Measurements from ENCODE around the gene INPP5D.
"Not testable (repeated sequence)": the region's sequence is repeated elsewhere in the genome, so short reads cannot be mapped to it uniquely, and the experiment has no call there.

The INPP5D gene

DNA sequence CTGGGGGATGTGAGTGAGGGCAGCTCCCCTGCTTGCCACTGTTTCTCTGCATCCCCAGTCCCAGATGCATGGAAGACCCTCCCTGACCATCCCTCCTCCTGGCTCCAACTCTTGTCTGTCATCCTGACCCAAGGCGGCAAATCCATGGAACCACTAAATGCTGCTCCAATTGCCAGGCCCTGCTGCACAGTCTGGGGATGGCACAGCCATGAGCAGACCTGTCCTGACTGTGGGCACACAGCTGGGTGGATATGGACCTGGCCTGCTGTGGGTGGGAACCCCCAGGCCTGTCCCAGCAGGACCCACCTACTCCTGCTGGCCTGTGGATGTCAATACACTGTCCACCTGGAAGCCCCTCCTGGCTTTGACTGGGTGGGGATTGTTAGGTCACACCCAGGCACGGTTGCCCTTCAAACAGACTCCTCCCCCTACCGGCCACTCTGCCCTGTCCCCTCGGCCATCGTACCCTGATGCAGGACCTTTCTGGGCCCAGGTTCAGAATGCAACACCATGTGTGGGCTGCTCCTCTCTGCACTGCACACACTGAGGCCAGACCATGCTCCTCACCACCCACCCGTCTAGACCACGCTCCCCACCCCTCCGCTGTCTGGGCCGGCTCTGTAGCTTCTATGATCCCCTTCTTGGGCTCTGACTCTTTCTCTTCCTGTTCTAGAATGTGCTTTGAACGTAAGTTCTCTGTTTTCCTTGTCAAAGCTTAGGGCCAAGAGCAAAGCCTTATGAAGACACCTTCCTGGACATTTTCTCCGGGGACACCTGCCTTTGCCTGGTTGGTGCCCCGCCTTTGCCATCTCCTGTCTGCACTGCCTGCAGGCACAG is 57.9 kb downstream of the INPP5D start:
- DNase-seq (ENCODE audit: low spot score), result no peak

DNA sequence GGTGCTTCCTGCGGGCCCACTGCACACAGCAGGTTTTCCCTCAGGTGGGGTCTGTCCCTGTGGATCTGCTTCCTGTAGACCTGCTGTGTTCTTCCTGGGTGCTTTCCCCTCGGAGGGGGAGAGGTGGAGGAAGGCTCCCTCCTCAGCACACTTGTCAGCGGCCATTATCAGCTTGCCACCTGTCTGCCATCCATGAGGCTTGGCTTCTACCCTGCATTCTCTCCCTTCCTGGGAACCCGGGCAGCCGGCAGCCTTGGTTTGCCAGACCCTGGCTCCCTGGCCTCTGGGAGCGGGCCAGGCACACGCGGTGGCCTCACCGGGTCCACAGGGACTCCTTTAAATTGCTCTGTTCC is 58.5 kb downstream of the INPP5D start:
- no peak for DNase-seq (ENCODE audit: low spot score)

GRCh38 chr2:233119123-233119522 is 59.0 kb downstream of the INPP5D start:
- no peak for DNase-seq (ENCODE audit: low spot score)

DNA sequence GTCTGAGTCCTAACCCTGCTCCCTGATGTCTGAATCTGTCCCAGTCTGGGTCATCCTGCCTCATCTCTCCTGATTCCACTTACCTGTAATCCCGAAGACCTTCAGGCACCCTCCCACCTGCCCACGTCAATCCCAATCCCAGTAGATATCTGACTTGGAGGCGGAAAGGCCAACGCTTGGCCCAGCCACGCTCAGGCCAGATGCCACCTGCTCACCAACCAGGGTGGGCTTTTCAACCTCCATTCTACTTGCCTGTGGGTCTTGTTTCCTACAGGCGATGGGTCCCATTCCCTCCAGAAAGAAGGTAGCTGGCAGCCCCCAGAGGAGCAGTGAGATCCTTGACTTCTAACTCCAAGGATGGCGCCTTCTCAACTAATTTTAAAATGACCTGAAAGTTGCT is 59.7 kb downstream of the INPP5D start:
- no peak for DNase-seq (ENCODE audit: low spot score)

DNA sequence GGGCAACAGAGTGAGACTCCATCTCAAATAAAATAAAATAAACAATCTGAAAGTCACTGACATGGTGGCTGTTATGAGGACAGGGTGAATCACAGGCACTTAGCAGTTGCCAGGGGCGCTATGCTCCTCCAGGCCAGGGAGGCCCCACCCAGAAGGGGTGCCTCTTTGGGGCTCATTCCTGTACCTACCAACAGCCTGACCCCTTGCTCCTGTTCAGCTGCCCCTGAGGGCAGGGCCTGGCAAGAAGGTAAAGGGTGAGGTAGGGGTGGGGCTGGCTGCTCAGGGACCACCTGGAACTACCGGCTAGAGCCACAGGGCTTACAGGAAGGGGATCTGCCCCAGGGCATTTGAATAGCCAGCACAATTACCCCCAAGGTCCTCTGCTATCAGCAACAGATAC is 60.3 kb downstream of the INPP5D start:
- no peak for DNase-seq (ENCODE audit: low spot score)

DNA sequence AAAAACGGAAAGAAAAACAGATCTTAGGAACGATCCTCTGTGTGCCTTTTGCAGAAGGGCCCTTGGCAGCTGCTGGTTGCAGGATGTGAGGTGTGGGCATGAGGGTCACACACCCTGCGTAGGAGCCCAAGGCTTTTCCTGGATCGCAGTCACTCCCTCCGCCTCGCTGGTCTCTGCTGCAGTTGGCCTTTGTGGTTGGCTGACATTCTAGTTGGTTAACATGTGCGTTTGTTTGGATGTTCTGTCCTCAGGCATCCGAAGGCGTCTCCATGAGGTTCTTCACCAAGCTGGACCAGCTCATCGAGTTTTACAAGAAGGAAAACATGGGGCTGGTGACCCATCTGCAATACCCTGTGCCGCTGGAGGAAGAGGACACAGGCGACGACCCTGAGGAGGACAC is 61.7 kb downstream of the INPP5D start:
- no peak for DNase-seq (ENCODE audit: low spot score)

DNA sequence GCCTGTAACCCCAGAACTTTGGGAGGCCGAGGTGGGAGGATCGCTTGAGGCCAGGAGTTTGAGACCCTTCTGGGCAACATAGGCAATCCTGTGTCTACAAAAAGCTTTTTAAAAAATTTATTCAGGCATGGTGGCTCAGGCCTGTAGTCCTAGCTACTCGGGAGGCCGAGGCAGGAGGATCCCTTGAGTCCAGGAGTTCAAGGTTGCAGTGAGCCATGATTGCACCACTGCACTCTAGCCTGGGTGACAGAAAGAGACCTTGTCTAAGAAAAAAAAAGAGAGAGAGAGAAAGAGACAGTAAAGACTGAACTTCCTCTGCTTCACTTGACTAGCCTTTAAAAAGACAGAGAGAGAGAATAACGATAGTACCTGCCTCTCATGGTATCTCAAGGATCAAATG is 62.4 kb downstream of the INPP5D start:
- DNase-seq (ENCODE audit: low spot score), result no peak

- DNase-seq (ENCODE audit: low spot score), result not testable (repeated sequence)
Observed at GRCh38 chr2:233123576-233123975, 63.4 kb downstream of the INPP5D start.

GRCh38 chr2:233124421-233125080 is 64.4 kb downstream of the INPP5D start:
- DNase-seq (ENCODE audit: low spot score), result no peak

- DNase-seq (ENCODE audit: low spot score), result no peak
Observed at GRCh38 chr2:233125455-233126065, 65.4 kb downstream of the INPP5D start.

GRCh38 chr2:233129351-233129978 is 69.3 kb downstream of the INPP5D start:
- no peak for DNase-seq (ENCODE audit: low spot score)

DNA sequence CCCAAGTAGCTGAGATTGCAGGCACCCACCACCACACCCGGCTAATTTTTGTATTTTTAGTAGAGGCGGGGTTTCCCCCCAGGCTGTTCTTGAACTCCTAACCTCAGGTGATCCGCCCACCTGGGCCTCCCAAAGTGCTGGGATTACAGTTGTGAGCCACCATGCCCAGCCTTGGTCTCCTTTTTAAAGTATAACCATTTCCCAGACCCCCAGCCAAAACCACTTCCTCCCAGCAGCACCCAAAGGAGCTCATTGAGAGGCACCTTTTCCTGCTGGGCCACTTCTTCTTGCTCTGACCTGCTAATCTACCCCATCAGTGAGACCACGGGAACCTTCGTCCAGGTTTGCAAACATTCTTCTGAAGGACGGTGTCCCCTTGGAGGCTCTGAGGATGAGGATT is 69.9 kb downstream of the INPP5D start:
- DNase-seq (ENCODE audit: low spot score), result no peak

DNA sequence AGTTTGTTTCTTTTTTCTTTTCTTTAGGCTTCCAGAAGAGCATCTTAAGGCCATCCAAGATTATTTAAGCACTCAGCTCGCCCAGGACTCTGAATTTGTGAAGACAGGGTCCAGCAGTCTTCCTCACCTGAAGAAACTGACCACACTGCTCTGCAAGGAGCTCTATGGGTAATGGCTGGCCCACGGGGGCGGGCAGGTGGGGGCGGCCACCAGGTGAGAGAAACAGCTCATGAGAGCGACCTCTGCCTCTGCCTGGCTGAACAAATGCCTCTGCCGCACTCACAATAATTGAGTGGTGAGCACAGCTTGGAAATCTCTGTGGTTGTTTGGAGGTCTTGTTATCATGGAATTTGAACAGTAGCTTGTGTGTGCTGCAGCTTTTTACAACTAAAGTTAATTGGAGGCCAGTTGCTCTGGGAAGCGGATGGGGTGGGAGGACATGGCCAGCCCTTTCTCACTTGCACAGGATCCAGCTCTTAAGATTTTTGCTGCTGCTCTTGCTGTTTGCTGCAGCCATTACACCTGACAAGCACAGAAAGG is 70.4 kb downstream of the INPP5D start:
- no peak for DNase-seq (ENCODE audit: low spot score)

DNA sequence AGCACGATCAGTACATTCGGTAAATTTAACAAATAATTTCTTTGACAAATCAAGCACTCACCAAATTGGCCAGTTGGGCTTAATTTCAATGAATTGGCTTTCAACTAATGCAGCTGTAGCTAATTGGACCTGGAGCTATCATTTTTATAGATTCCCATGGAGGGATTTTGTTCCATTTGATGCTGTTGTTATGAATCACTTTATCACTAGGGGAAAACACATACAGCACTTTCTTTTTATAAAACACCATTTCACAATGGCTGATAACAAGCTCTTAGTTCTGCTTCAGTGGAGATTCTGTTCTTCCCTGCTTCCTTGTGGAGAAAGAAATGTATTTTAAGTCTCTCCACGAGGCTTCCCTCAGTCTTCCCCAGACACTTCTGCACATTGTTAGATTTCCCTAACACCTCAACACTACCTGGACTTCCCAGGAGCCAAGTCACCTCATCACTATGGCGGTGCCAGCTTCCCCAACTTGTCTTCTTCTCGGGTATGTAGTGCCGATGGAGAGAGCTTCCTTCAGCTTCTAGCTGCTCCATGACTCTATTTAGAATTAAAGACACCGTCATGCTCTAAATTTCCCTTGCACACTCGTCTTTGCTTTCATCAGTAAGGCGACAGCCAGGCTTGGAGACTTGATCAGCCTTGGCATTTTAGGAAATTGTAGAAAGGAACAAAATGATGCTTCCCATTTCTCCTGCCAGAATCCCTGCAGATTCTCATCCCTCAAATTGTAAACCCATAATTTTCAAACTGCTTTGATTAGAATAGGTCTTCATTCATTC is 72.0 kb downstream of the INPP5D start:
- DNase-seq (ENCODE audit: low spot score), result no peak

DNA sequence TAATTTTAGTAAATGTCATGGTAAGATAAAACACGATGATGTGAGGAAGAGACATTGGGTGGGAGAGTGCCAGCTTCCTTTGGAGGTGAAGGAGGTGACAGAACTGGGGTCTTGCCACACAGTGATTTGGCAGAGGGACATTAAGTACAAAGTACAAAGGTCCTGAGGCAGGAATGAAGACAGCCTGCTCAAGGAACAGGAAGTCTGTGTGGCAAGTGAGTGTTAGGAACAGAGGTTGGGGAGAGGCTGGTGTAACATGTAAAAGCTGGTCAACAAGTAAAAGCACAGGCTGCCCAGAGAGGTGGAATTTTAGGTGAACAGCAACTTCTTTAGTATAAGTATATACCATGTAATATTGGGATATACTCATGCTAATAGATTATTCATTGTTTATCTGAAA is 73.1 kb downstream of the INPP5D start:
- no peak for DNase-seq (ENCODE audit: low spot score)

DNA sequence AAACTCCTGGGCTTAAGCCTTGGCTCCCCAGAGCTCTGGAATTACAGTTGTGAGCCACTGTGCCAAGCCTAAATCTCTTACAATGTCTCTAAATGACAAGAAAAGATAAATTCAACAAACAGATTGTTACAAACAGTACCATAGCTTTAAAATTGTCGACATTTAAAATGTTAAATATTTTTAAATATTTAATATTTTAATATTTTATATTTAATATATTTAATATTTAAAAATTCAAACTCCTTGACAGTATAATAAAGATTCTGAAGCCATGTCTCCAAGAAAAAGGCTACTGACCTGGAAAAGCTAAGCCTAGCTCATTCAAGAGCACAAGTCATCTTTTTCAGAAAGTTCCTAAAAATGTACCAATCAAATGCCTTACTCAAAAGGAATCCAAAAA is 75.3 kb downstream of the INPP5D start:
- DNase-seq (ENCODE audit: low spot score), result no peak

DNA sequence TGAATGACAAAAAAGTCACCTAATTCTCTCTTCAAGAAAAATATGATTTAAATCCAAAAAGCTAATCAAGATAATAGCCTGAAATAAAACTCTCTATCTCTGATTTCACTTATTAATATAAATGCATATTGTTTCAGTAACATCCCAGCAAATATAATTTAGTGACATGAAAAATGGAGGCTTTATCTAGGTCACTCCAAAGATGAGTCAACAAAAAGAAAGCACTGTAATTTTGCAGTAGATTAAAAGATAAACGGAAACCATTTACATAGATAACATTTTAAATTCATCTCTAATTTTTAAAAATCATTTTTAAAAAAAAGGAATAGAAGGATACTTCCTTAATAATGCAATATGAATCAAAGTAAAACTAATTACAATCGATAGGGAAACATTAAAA is 76.9 kb downstream of the INPP5D start:
- no peak for DNase-seq (ENCODE audit: low spot score)

DNA sequence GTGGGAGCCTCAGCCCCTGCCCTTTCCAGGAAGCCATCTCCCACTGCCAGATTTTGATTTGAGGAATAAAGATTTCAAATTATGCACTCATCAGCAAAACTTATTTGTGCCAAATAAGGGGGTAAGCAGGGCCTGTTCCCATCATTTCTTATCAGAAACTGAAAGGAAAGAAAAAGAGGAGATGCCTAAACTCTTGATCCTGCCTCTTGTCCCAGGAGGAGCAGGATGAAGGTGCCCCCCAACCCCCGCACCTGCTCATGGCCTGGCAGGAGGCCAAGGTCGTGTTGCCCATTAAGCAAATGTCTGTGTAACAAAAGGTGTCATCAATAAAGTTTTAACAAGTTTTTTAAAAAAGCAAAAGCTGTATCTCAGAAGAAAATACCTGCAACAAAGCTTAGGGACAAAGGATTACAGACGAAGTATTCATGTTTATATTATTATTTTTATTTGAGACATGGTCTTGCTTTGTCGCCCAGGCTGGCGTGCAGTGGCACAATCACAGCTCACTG is 80.0 kb downstream of the INPP5D start:
- DNase-seq (ENCODE audit: low spot score), result no peak

DNA sequence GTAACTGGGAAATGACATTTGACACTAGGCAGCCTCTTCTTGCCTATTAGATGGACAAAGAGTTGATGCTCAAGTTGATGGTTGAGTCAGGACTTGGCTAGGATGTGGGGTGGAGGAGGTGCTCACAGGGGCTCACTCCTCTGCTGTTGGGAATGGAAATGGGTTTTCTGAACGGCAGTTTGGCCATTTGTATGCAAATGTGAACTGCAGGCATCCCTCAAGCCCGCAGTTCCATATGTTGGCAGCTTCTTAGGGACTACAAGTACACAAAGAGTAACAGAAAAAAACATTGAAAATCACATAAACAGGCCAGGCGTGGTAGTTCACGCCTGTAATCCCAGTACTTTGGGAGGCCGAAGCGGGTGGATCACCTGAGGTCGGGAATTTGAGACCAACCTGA is 80.8 kb downstream of the INPP5D start:
- no peak for DNase-seq (ENCODE audit: low spot score)

- no peak for DNase-seq (ENCODE audit: low spot score)
Observed at GRCh38 chr2:233141901-233142300, 81.8 kb downstream of the INPP5D start.

GRCh38 chr2:233142355-233142897 is 82.3 kb downstream of the INPP5D start:
- no peak for DNase-seq (ENCODE audit: low spot score)
